Midbrain (tissue), 1 donor: Measurements from ENCODE around the gene OR52L1.

Experiments used
- DNase-seq: peaks from one replicate; lab custom pipeline; 2025; lab: John Stamatoyannopoulos, UW

Gene OR52L1

GRCh38 chr11:5940748-5941147 lies 46.0 kb downstream of the OR52L1 start:
- DNase-seq: no peak

GRCh38 chr11:5938603-5938965 lies 48.2 kb downstream of the OR52L1 start:
- no peak for DNase-seq

DNA sequence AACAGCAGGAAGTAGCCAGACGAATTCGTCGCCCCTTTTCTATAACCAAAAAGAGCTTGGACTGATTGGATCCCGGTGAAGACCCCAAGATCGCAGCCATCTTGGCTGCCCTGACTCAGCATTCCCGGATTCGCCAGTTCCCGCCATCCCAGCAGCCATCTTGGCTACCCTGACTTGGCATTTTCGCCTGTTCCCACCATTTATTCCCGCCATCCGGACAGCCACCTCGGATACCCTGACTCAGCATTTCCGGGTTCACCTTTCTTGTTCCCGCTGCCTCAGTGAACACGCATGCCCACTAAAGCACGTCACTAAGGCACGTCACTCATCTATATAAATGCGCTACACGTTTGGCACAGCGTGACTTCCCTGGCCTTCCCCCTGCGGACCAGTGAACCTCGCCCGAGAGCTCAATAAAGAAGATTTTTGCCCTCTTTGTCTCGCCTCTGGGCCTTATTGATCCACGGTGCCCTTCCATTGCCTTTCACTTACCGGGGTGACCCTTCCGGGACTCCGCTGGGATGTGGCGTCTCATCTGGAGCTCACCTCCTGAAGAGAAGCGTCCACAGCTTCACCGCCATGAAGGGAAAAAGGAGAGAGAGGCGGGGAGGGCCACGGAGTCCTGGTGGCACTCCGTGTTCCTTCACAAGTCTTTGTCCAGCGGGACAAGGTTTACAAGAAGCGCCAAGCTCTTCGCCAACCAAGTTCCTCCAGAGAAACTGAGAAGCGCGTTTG lies 48.8 kb downstream of the OR52L1 start:
- DNase-seq: no peak
